KMS-11 (cell line): Measurements from ENCODE around the gene RFX7.

Experiments
- H2AFZ ChIP-seq: fragments of 200-600 bp; sonication (generic); 2 replicates; pipeline ENCODE4 v1.6.1; 2016; ENCODE audit warnings: antibody characterized with exemption, mixed run types, low read depth
- H3K27ac ChIP-seq: fragments of 200-600 bp; sonication (generic); 2 replicates; pipeline ENCODE4 v1.6.1; 2016; ENCODE audit warnings: mild to moderate bottlenecking, mixed run types
- H3K27me3 ChIP-seq: fragments of 200-600 bp; sonication (generic); 2 replicates; pipeline ENCODE4 v1.6.1; 2017; ENCODE audit warnings: mild to moderate bottlenecking, low read depth, mixed run types, moderate library complexity; ENCODE audit not compliant: insufficient read depth
- H3K36me3 ChIP-seq: fragments of 200-600 bp; sonication (generic); 2 replicates; pipeline ENCODE4 v1.6.1; 2017; ENCODE audit warnings: mild to moderate bottlenecking, mixed run types; ENCODE audit not compliant: insufficient read depth
- H3K4me1 ChIP-seq: fragments of 200-600 bp; sonication (generic); 2 replicates; pipeline ENCODE4 v1.6.1; 2016; ENCODE audit warnings: mild to moderate bottlenecking, low read depth, mixed run types; ENCODE audit not compliant: poor library complexity, severe bottlenecking
- H3K4me2 ChIP-seq: fragments of 200-600 bp; sonication (generic); 2 replicates; pipeline ENCODE4 v1.7.0; 2016; ENCODE audit warnings: mild to moderate bottlenecking, mixed run types
- H3K4me3 ChIP-seq: fragments of 200-600 bp; sonication (generic); IDR thresholded peaks from 2 replicates; pipeline ENCODE4 v1.6.1; 2017; ENCODE audit warnings: low read depth, low read length, mixed read lengths; ENCODE audit not compliant: insufficient read depth
- H3K79me2 ChIP-seq: fragments of 200-600 bp; sonication (generic); 2 replicates; pipeline ENCODE4 v1.6.1; 2016; ENCODE audit warnings: low read depth, mixed run types; ENCODE audit not compliant: insufficient read depth
- H3K9ac ChIP-seq: fragments of 200-600 bp; sonication (generic); 2 replicates; pipeline ENCODE4 v1.6.1; 2016; ENCODE audit warnings: mild to moderate bottlenecking, mixed run types
- H4K20me1 ChIP-seq: fragments of 200-600 bp; sonication (generic); 2 replicates; pipeline ENCODE4 v1.6.1; 2016; ENCODE audit warnings: mild to moderate bottlenecking, mixed run types; ENCODE audit not compliant: insufficient read depth
- CTCF ChIP-seq: fragments of 200-600 bp; sonication (generic); conservative IDR thresholded peaks from 2 replicates; pipeline ENCODE4 v1.6.1; 2017; ENCODE audit warnings: low read depth, mild to moderate bottlenecking, antibody characterized with exemption, low read length, moderate library complexity, mixed read lengths

RFX7 gene

GRCh38 chr15:56146756-56147155 lies 96.9 kb downstream of the RFX7 start:
- Histone ChIP-seq H4K20me1 (no peaks in the 10 kb centered on the region), H3K79me2 (peaks cover 8% of the 10 kb centered on the region; the same call in 1 of the 2 replicates), H3K4me2 (no peak overlapping the region), H3K27me3 (no peaks in the 10 kb centered on the region), H3K4me1 (no peaks in the 10 kb centered on the region), H3K4me3 (no peak overlapping the region), H2AFZ (no peak overlapping the region), H3K36me3 (no peaks in the 10 kb centered on the region), H3K27ac (no peak overlapping the region), H3K9ac (no peak overlapping the region)
- no peak for TF ChIP-seq CTCF

GRCh38 chr15:56128081-56128480 lies 115.6 kb downstream of the RFX7 start:
- H3K79me2 ChIP-seq = no peaks in the 10 kb centered on the region
- no peaks in the 10 kb centered on the region for H4K20me1 ChIP-seq
- no peaks in the 10 kb centered on the region for H3K27me3 ChIP-seq
- no peak overlapping the region for H3K4me2 ChIP-seq
- no peak for TF ChIP-seq CTCF
- H3K4me1 ChIP-seq = peaks cover 13% of the 10 kb centered on the region
- no peak overlapping the region for H2AFZ ChIP-seq
- no peak overlapping the region for H3K9ac ChIP-seq
- H3K36me3 ChIP-seq = 0 out of 2 replicates have a peak, but pooled peaks cover 4% of the 10 kb centered on the region
- H3K4me3 ChIP-seq = no peak overlapping the region
- H3K27ac ChIP-seq = no peak overlapping the region

- no peak for TF ChIP-seq CTCF
- no peaks in the 10 kb centered on the region for H3K79me2 ChIP-seq
- 0 out of 2 replicates have a peak, but pooled peaks cover 4% of the 10 kb centered on the region for H3K36me3 ChIP-seq
- no peak overlapping the region for H3K27ac ChIP-seq
- H4K20me1 ChIP-seq = no peaks in the 10 kb centered on the region
- no peak overlapping the region for H3K4me3 ChIP-seq
- H3K9ac ChIP-seq = no peak overlapping the region
- H2AFZ ChIP-seq = no peak overlapping the region
- peaks cover 13% of the 10 kb centered on the region for H3K4me1 ChIP-seq
- no peak overlapping the region for H3K4me2 ChIP-seq
- no peaks in the 10 kb centered on the region for H3K27me3 ChIP-seq
Observed at GRCh38 chr15:56126409-56126808, 117.3 kb downstream of the RFX7 start.

- no peak overlapping the region for H3K27ac ChIP-seq
- no peak overlapping the region for H3K9ac ChIP-seq
- no peaks in the 10 kb centered on the region for H3K27me3 ChIP-seq
- no peak overlapping the region for H3K4me2 ChIP-seq
- H3K36me3 ChIP-seq = no peaks in the 10 kb centered on the region
- TF ChIP-seq CTCF = no peak
- no peak overlapping the region for H3K4me3 ChIP-seq
- no peaks in the 10 kb centered on the region for H3K79me2 ChIP-seq
- H4K20me1 ChIP-seq = no peaks in the 10 kb centered on the region
- H2AFZ ChIP-seq = no peak overlapping the region
- H3K4me1 ChIP-seq = peaks cover 13% of the 10 kb centered on the region
Observed at GRCh38 chr15:56124391-56124790, 119.3 kb downstream of the RFX7 start.
